Osteoblast (primary cell): ENCODE results near the gene PTPRR. TPM values are rescaled to one million over a fixed set of nuclear protein-coding genes. Genes with fewer than 3 reads are reported as not detected.

Source experiments
- DNase-seq: peaks from one replicate; pipeline ENCODE4 v3.0.0; 2011; ENCODE audit warnings: low spot score, mixed read lengths; ENCODE audit not compliant: insufficient read length; ENCODE audit errors: missing footprints
- H2AFZ ChIP-seq: 2 replicates; pipeline ENCODE4 v1.6.0; 2011; ENCODE audit warnings: mild to moderate bottlenecking, low read length
- H3K27ac ChIP-seq: 2 replicates; pipeline ENCODE4 v1.5.1; 2011; ENCODE audit warnings: mild to moderate bottlenecking, low read depth, low read length, moderate library complexity
- H3K27me3 ChIP-seq: 2 replicates; pipeline ENCODE4 v1.6.0; 2012; ENCODE audit warnings: mild to moderate bottlenecking, control low read depth, inconsistent platforms, low read length, moderate library complexity; ENCODE audit not compliant: insufficient read depth
- H3K36me3 ChIP-seq: 2 replicates; pipeline ENCODE4 v1.5.1; 2011; ENCODE audit warnings: mild to moderate bottlenecking, low read length, control low read depth, moderate library complexity; ENCODE audit not compliant: insufficient read depth
- H3K4me1 ChIP-seq: 2 replicates; pipeline ENCODE4 v1.5.1; 2011; ENCODE audit warnings: mild to moderate bottlenecking, low read length, control low read depth, moderate library complexity; ENCODE audit not compliant: insufficient read depth
- H3K4me2 ChIP-seq: 2 replicates; pipeline ENCODE4 v1.6.0; 2011; ENCODE audit warnings: mild to moderate bottlenecking, low read length; ENCODE audit not compliant: insufficient read depth
- H3K4me3 ChIP-seq: fragments of 200-600 bp; sonication (generic); 3 replicates; pipeline ENCODE4 v1.5.1; 2012; ENCODE audit warnings: mild to moderate bottlenecking, low read length, inconsistent platforms; ENCODE audit not compliant: insufficient read depth
- H3K79me2 ChIP-seq: 2 replicates; pipeline ENCODE4 v1.6.0; 2012; ENCODE audit warnings: mild to moderate bottlenecking, low read length, control low read depth, inconsistent platforms; ENCODE audit not compliant: insufficient read depth
- H3K9me3 ChIP-seq: 2 replicates; pipeline ENCODE4 v1.5.1; 2011; ENCODE audit warnings: low read depth, low read length, control low read depth
- H4K20me1 ChIP-seq: 2 replicates; pipeline ENCODE4 v1.6.0; 2012; ENCODE audit warnings: mild to moderate bottlenecking, low read length, control low read depth; ENCODE audit not compliant: insufficient read depth
- CTCF ChIP-seq: IDR thresholded peaks from 2 replicates; pipeline ENCODE4 v1.5.1; 2011; ENCODE audit warnings: mild to moderate bottlenecking, low read depth, low read length, moderate library complexity; ENCODE audit errors: extremely low read depth
- total RNA-seq: library from RNA; depleted of rRNA; stranded (reverse); fragments of >200 nt; gene quantifications from 2 replicates; pipeline ENCODE4 v1.2.3, GENCODE V29; 2012

PTPRR gene
- total RNA-seq, 1 donor: not detected

- no peak for DNase-seq
- TF ChIP-seq CTCF: no peak
These were observed 149.0 kb downstream of the PTPRR start for GRCh38 chr12:70771581-70771980.

DNA sequence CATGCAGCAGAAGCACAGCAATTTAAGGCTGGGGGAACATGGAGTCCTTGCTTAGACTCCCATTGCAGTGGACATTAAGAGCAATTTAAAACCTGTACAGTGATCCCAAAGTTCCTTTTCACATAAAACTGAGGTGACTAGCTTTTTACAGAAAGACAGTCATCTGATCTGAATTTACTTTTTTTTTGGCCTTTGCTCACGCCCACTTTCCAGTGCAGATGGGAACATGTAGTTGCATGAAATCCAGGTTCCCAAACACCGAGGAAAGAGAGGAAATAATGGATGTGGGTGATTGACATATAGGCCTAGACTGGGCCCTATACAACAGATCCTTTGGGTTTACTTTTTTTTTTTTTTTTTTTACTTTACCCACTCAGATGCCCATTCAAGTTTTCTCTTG is 156.9 kb downstream of the PTPRR start:
- H4K20me1 ChIP-seq: no peaks in the 10 kb centered on the region
- no peaks in the 10 kb centered on the region for H3K9me3 ChIP-seq
- no peak overlapping the region for H3K4me2 ChIP-seq
- H3K4me1 ChIP-seq: no peaks in the 10 kb centered on the region
- TF ChIP-seq CTCF: no peak
- no peak overlapping the region for H3K4me3 ChIP-seq
- H3K79me2 ChIP-seq: no peaks in the 10 kb centered on the region
- H3K27ac ChIP-seq: no peak overlapping the region
- no peak overlapping the region for H2AFZ ChIP-seq
- no peaks in the 10 kb centered on the region for H3K27me3 ChIP-seq
- no peaks in the 10 kb centered on the region for H3K36me3 ChIP-seq
- DNase-seq: no peak

More at GRCh38 chr12:70771581-70771980, 149.0 kb downstream of the PTPRR start:
- H3K27ac ChIP-seq: no peak overlapping the region
- H3K79me2 ChIP-seq: no peaks in the 10 kb centered on the region
- no peaks in the 10 kb centered on the region for H3K9me3 ChIP-seq
- peaks cover 17% of the 10 kb centered on the region for H3K4me1 ChIP-seq
- H4K20me1 ChIP-seq: no peaks in the 10 kb centered on the region
- no peaks in the 10 kb centered on the region for H3K27me3 ChIP-seq
- H3K36me3 ChIP-seq: no peaks in the 10 kb centered on the region
- H2AFZ ChIP-seq: no peak overlapping the region
- no peak overlapping the region for H3K4me2 ChIP-seq
- H3K4me3 ChIP-seq: no peak overlapping the region

- TF ChIP-seq CTCF: no peak
- Histone ChIP-seq H3K27ac (no peak overlapping the region), H2AFZ (no peak overlapping the region), H3K4me3 (no peak overlapping the region), H3K9me3 (no peaks in the 10 kb centered on the region), H3K4me1 (no peaks in the 10 kb centered on the region), H3K27me3 (no peaks in the 10 kb centered on the region), H3K36me3 (no peaks in the 10 kb centered on the region), H4K20me1 (no peaks in the 10 kb centered on the region), H3K4me2 (no peak overlapping the region), H3K79me2 (no peaks in the 10 kb centered on the region)
- no peak for DNase-seq
These were observed 158.5 kb downstream of the PTPRR start for GRCh38 chr12:70762000-70762399.

- Histone ChIP-seq H4K20me1 (no peaks in the 10 kb centered on the region), H3K27me3 (no peaks in the 10 kb centered on the region), H2AFZ (no peak overlapping the region), H3K27ac (no peak overlapping the region), H3K9me3 (no peaks in the 10 kb centered on the region), H3K4me2 (no peak overlapping the region), H3K4me1 (peaks cover 10% of the 10 kb centered on the region), H3K79me2 (no peaks in the 10 kb centered on the region), H3K4me3 (no peak overlapping the region), H3K36me3 (no peaks in the 10 kb centered on the region)
- DNase-seq: peak; percentile 30
- no peak for TF ChIP-seq CTCF
These were observed 161.2 kb downstream of the PTPRR start for GRCh38 chr12:70759161-70759918.
